ENCODE measurements around the gene PRRT4. TPM values are rescaled to one million over a fixed set of nuclear protein-coding genes. Genes with fewer than 3 reads are reported as not detected.

PRRT4 gene
- total RNA-seq, 1 experiment from 2014 or later = not detected

DNA sequence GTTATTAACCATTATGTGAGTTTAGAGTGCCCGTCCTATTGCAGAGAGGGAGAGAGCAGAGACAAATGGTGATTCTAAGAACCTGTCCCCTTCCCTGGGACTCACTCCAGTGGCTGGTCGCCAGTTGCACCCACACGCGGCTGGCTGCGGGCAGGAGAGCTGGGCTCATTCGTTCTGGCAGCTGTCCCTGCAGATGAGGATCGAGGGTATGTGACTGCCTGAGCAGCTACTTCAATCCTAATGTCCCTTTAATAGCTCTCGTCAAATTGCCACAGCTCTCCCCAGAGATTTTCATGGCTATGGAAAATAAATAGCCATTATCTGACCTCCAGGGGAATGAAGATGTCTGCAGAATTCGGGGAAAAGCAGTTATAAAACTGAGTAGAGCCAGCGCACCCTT lies 59.4 kb downstream of the PRRT4 start:
- H3K4me1 ChIP-seq (replicated peaks) = no peaks in the 10 kb centered on the region
- H3K27ac ChIP-seq = no peak overlapping the region
- no peaks in the 10 kb centered on the region for H3K27me3 ChIP-seq (replicated peaks)
- H3K9me3 ChIP-seq (replicated peaks) = no peaks in the 10 kb centered on the region
- DNase-seq (ENCODE audit: low read depth in 1 of 2, low spot score in 2 of 2) = no peak
- peaks cover 29% of the 10 kb centered on the region for H3K36me3 ChIP-seq
- no peak overlapping the region for H3K4me3 ChIP-seq

Other genes with a start within 250 kb of the PRRT4 start
- gene LEP, start 120.4 kb downstream of the PRRT4 start, total RNA-seq (2014; rRNA removed; shearing (Covaris generic)) = not detected in 2 replicates
- gene RBM28, start 17.8 kb downstream of the PRRT4 start, total RNA-seq (2014; rRNA removed; shearing (Covaris generic)) = 21.4 and 23.8 TPM in 2 replicates
- gene IMPDH1, start 48.3 kb upstream of the PRRT4 start, total RNA-seq (2014; rRNA removed; shearing (Covaris generic)) = 53.6 and 54.0 TPM in 2 replicates
- 7.7 and 10.7 TPM in 2 replicates for gene HILPDA, start 94.2 kb upstream of the PRRT4 start, total RNA-seq (2014; rRNA removed; shearing (Covaris generic))
- 24.9 and 37.2 TPM in 2 replicates for gene METTL2B, start 115.1 kb upstream of the PRRT4 start, total RNA-seq (2014; rRNA removed; shearing (Covaris generic))

Data from SJSA1 (cell line).